HCT116 (cell line): ENCODE measurements around the gene KIF1A. TPM values are rescaled to one million over a fixed set of nuclear protein-coding genes. Genes with fewer than 3 reads are reported as not detected.

Experiments used
- ATAC-seq: fragments of 200-7000 bp; cut with Tn5 transposase; 2 replicates; pipeline ENCODE4 v1.9.1; 2020; ENCODE audit warnings: mild to moderate bottlenecking, moderate library complexity
- BruUV-seq: library from RNA; stranded (reverse); fragments of 400-500 nt; replicated peaks from 2 replicates; lab custom pipeline; 2021; lab: Mats Ljungman, UMichigan
- CTCF ChIA-PET: fragments of 300-600 bp; sonication (Branson Sonifier 250); formaldehyde crosslinking; loops from one replicate; lab custom pipeline; 2021; ENCODE audit warnings: antibody characterized with exemption; lab: Charles Lee
- POLR2A ChIA-PET: fragments of 300-600, 350-600 bp; sonication (Branson Sonifier 250); formaldehyde crosslinking; loops from one replicate; lab custom pipeline; 2021; ENCODE audit warnings: antibody characterized with exemption; lab: Charles Lee
- RAD21 ChIA-PET, 2 experiments: fragments of 300-600 bp; sonication (Branson Sonifier 250); formaldehyde crosslinking; loops; one replicate each; lab custom pipeline; 2023; ENCODE audit warnings: low total read pairs in 2 of 2; ENCODE audit not compliant: uncharacterized antibody in 2 of 2, unreplicated experiment in 2 of 2, low non-redundant PET in 1 of 2; lab: Charles Lee
- DNase-seq: peaks from one replicate; pipeline ENCODE4 v3.0.0-alpha.2; 2010; ENCODE audit warnings: low read depth, low spot score
- H2AFZ ChIP-seq: fragments of 200-600 bp; shearing (Covaris generic), sonication (generic); 2 replicates; pipeline ENCODE4 v1.6.1; 2017; ENCODE audit warnings: low read depth, mixed run types, mixed read lengths, antibody characterized with exemption, low read length; ENCODE audit not compliant: poor library complexity, severe bottlenecking
- H3K27ac ChIP-seq: 2 replicates; pipeline ENCODE4 v1.5.1; 2012; ENCODE audit warnings: low read depth, low read length
- H3K27me3 ChIP-seq: fragments of 200-600 bp; sonication (generic); 2 replicates; pipeline ENCODE4 v1.6.1; 2016; ENCODE audit warnings: mixed run types, low read length, mixed read lengths; ENCODE audit not compliant: insufficient read depth
- H3K36me3 ChIP-seq, 2 experiments: fragments of 200-500 bp in 1 of 2; fragments of 200-600 bp in 1 of 2; sonication (Bioruptor generic) in 1 of 2; sonication (generic) in 1 of 2; 2 replicates each; pipeline versions ENCODE4 v1.5.1 to v1.6.1; 2014 to 2016; ENCODE audit warnings: low read length in 2 of 2, inconsistent platforms in 1 of 2, mixed read lengths in 1 of 2, mixed run types in 1 of 2; ENCODE audit not compliant: insufficient read depth in 2 of 2, control insufficient read depth in 1 of 2
- H3K4me1 ChIP-seq, 2 experiments: fragments of 200-600 bp in 1 of 2; sonication (generic) in 1 of 2; 2 replicates each; pipeline versions ENCODE4 v1.5.1 to v1.6.1; 2012 to 2017; ENCODE audit warnings: low read length in 2 of 2, inconsistent platforms in 1 of 2, mild to moderate bottlenecking in 1 of 2, mixed read lengths in 1 of 2, mixed run types in 1 of 2, moderate library complexity in 1 of 2; ENCODE audit not compliant: insufficient read depth in 2 of 2, control insufficient read depth in 1 of 2
- H3K4me2 ChIP-seq: fragments of 200-600 bp; sonication (generic); 2 replicates; pipeline ENCODE4 v1.6.1; 2017; ENCODE audit warnings: mixed run types, low read length, mixed read lengths
- H3K4me3 ChIP-seq, 2 experiments: fragments of 200-600 bp in 1 of 2; sonication (generic) in 1 of 2; replicated peaks in 1 of 2; 2 replicates each; pipeline ENCODE4 v1.5.1; 2011 to 2016; ENCODE audit warnings: low read length in 2 of 2, control low read depth in 1 of 2, low read depth in 1 of 2, mild to moderate bottlenecking in 1 of 2, mixed read lengths in 1 of 2, mixed run types in 1 of 2
- H3K79me2 ChIP-seq: fragments of 200-600 bp; sonication (generic); 2 replicates; pipeline ENCODE4 v1.6.1; 2017; ENCODE audit warnings: mild to moderate bottlenecking, mixed run types, low read length, moderate library complexity, mixed read lengths; ENCODE audit not compliant: insufficient read depth
- H3K9ac ChIP-seq: fragments of 200-600 bp; sonication (generic); 2 replicates; pipeline ENCODE4 v1.6.1; 2016; ENCODE audit warnings: low read length, mixed read lengths
- H3K9me2 ChIP-seq: fragments of 200-600 bp; sonication (generic), shearing (Covaris generic); 2 replicates; pipeline ENCODE4 v1.6.1; 2017; ENCODE audit warnings: mixed run types, mild to moderate bottlenecking, moderate library complexity; ENCODE audit not compliant: insufficient read depth
- H3K9me3 ChIP-seq, 2 experiments: fragments of 200-500 bp in 1 of 2; fragments of 200-600 bp in 1 of 2; sonication (Bioruptor generic) in 1 of 2; sonication (generic) in 1 of 2; 2 replicates each; pipeline ENCODE4 v1.6.1; 2014 to 2017; ENCODE audit warnings: low read length in 2 of 2, mixed read lengths in 2 of 2, inconsistent platforms in 1 of 2, low read depth in 1 of 2, mild to moderate bottlenecking in 1 of 2, mixed run types in 1 of 2, moderate library complexity in 1 of 2; ENCODE audit not compliant: control insufficient read depth in 1 of 2, insufficient read depth in 1 of 2
- H4K20me1 ChIP-seq: fragments of 200-600 bp; sonication (generic), shearing (Covaris generic); 2 replicates; pipeline ENCODE4 v1.6.1; 2017; ENCODE audit warnings: mixed run types, mild to moderate bottlenecking, moderate library complexity; ENCODE audit not compliant: insufficient read depth
- CEBPB ChIP-seq: IDR thresholded peaks from 2 replicates; pipeline ENCODE4 v1.6.1; 2012; ENCODE audit warnings: low read depth
- EGR1 ChIP-seq: IDR thresholded peaks from 2 replicates; pipeline ENCODE4 v1.6.1; 2012; ENCODE audit warnings: low read depth
- ELF1 ChIP-seq: IDR thresholded peaks from 2 replicates; pipeline ENCODE4 v1.6.1; 2012; ENCODE audit warnings: low read depth, borderline replicate concordance
- EZH2 ChIP-seq: fragments of 200-600 bp; sonication (generic); IDR thresholded peaks from 2 replicates; pipeline ENCODE4 v1.6.1; 2017; ENCODE audit warnings: antibody characterized with exemption, mixed run types
- EZH2phosphoT487 ChIP-seq: fragments of 200-600 bp; IDR thresholded peaks from 2 replicates; pipeline ENCODE4 v1.6.1; 2018; ENCODE audit warnings: antibody characterized with exemption, borderline replicate concordance
- SRF ChIP-seq: IDR thresholded peaks from 2 replicates; pipeline ENCODE4 v1.6.1; 2012; ENCODE audit warnings: low read depth
- YY1 ChIP-seq: IDR thresholded peaks from 2 replicates; pipeline ENCODE4 v1.6.1; 2011; ENCODE audit warnings: low read length, low read depth, moderate library complexity, mild to moderate bottlenecking; ENCODE audit not compliant: insufficient replicate concordance; ENCODE audit errors: extremely low read depth
- ZFX ChIP-seq: fragments of 450-650 bp; IDR thresholded peaks from 2 replicates; pipeline ENCODE4 v1.6.1; 2017
- intact Hi-C: fragments of 100-400 bp; cut with micrococcal nuclease; formaldehyde crosslinking; loops from 2 replicates; pipeline ENCODE4 v1.10.0; 2022
- total RNA-seq: library from RNA; stranded (reverse); gene quantifications from one replicate; pipeline ENCODE4 v1.2.1, GENCODE V29; 2021; ENCODE audit not compliant: unreplicated experiment
- TF ChIP-seq, protein P1 (sequence below): IDR thresholded peaks from 2 replicates; pipeline ENCODE4 v1.6.1; 2012; ENCODE audit warnings: low read depth
- TF ChIP-seq, protein P2 (sequence below): IDR thresholded peaks from 2 replicates; pipeline ENCODE4 v1.6.1; 2011; ENCODE audit warnings: mild to moderate bottlenecking, low read length, moderate library complexity; ENCODE audit not compliant: insufficient replicate concordance; ENCODE audit errors: extremely low read depth
- TF ChIP-seq, protein P3 (sequence below): IDR thresholded peaks from 2 replicates; pipeline ENCODE4 v1.6.1; 2012

KIF1A gene
- total RNA-seq, 1 experiment from 2014 or later, result 0.27 TPM

DNA sequence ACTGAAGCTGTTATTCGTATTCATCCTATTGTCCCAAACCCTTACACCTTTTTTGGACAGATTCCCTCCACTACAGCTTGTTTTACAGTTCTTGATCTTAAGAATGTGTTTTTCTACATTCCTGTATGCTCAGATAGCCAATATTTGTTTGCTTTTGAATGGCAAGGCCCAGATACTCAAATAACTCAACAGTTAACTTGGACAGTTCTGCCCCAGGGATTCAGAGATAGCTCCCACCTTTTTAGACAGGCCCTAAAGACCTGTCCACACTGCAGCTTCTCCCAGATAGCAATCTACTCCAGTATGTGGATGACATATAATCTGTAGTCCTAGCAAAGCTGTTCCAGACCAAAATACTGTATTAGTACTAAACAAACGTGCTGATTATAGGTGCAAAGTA, 41.5 kb upstream of the KIF1A start:
- intact Hi-C loops, result no loop called here
- no peaks in the 10 kb centered on the region for H4K20me1 ChIP-seq
- no TSS peak for BruUV-seq
- no peaks in the 10 kb centered on the region for H3K9me2 ChIP-seq
- ATAC-seq (no peak), DNase-seq (no peak)
- no peaks in the 10 kb centered on the region for H3K79me2 ChIP-seq
- H3K4me2 ChIP-seq, result no peak overlapping the region
- H3K4me3 ChIP-seq, result no peak overlapping the region
- H2AFZ ChIP-seq, result no peak overlapping the region
- peaks cover 9% of the 10 kb centered on the region; the same call in 1 of the 2 replicates for H3K27me3 ChIP-seq
- no peaks in the 10 kb centered on the region for H3K4me1 ChIP-seq
- ChIA-PET RAD21 (no interaction called here), POLR2A (no interaction called here), CTCF (no interaction called here)
- no peak overlapping the region for H3K27ac ChIP-seq
- no peaks in the 10 kb centered on the region for H3K36me3 ChIP-seq
- no peak for TF ChIP-seq EGR1
- TF ChIP-seq SRF, result no peak
- TF ChIP-seq, protein P1, sequence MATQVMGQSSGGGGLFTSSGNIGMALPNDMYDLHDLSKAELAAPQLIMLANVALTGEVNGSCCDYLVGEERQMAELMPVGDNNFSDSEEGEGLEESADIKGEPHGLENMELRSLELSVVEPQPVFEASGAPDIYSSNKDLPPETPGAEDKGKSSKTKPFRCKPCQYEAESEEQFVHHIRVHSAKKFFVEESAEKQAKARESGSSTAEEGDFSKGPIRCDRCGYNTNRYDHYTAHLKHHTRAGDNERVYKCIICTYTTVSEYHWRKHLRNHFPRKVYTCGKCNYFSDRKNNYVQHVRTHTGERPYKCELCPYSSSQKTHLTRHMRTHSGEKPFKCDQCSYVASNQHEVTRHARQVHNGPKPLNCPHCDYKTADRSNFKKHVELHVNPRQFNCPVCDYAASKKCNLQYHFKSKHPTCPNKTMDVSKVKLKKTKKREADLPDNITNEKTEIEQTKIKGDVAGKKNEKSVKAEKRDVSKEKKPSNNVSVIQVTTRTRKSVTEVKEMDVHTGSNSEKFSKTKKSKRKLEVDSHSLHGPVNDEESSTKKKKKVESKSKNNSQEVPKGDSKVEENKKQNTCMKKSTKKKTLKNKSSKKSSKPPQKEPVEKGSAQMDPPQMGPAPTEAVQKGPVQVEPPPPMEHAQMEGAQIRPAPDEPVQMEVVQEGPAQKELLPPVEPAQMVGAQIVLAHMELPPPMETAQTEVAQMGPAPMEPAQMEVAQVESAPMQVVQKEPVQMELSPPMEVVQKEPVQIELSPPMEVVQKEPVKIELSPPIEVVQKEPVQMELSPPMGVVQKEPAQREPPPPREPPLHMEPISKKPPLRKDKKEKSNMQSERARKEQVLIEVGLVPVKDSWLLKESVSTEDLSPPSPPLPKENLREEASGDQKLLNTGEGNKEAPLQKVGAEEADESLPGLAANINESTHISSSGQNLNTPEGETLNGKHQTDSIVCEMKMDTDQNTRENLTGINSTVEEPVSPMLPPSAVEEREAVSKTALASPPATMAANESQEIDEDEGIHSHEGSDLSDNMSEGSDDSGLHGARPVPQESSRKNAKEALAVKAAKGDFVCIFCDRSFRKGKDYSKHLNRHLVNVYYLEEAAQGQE, result no peak
- TF ChIP-seq YY1, result no peak
- no peak for TF ChIP-seq EZH2
- no peak for TF ChIP-seq EZH2phosphoT487
- TF ChIP-seq, all 23 proteins: peak for 0
- Histone ChIP-seq H3K9ac (no peak overlapping the region), H3K9me3 (no peaks in the 10 kb centered on the region)

DNA sequence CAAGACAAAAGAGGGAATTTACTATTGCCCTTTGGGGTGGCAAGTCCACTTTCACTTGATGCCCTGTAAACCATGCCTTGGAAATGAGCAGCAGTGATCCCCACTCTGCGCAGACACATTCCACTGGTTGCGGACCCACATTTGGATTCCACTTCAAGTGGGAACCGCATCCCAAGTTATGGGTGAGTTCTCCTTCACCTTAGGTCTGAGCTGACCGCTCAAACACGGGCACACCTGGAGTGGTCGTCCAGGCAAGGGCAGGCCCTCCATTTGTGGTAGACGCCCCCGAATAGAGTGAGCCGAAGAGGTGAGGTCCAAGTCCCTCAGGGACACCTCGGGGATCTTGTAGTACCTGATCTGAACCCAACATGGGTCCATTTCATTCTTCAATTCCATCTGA, 38.9 kb upstream of the KIF1A start:
- Histone ChIP-seq H3K9ac (no peak overlapping the region), H3K36me3 (no peaks in the 10 kb centered on the region), H3K27ac (no peak overlapping the region), H3K79me2 (no peaks in the 10 kb centered on the region), H3K4me2 (no peak overlapping the region), H3K4me3 (no peak overlapping the region), H3K9me2 (no peaks in the 10 kb centered on the region), H4K20me1 (no peaks in the 10 kb centered on the region), H3K27me3 (peaks cover 5% of the 10 kb centered on the region; the same call in 1 of the 2 replicates), H2AFZ (no peak overlapping the region), H3K4me1 (no peaks in the 10 kb centered on the region), H3K9me3 (no peaks in the 10 kb centered on the region; a peak in 1 of 4 replicates)
- TF ChIP-seq, protein P2, sequence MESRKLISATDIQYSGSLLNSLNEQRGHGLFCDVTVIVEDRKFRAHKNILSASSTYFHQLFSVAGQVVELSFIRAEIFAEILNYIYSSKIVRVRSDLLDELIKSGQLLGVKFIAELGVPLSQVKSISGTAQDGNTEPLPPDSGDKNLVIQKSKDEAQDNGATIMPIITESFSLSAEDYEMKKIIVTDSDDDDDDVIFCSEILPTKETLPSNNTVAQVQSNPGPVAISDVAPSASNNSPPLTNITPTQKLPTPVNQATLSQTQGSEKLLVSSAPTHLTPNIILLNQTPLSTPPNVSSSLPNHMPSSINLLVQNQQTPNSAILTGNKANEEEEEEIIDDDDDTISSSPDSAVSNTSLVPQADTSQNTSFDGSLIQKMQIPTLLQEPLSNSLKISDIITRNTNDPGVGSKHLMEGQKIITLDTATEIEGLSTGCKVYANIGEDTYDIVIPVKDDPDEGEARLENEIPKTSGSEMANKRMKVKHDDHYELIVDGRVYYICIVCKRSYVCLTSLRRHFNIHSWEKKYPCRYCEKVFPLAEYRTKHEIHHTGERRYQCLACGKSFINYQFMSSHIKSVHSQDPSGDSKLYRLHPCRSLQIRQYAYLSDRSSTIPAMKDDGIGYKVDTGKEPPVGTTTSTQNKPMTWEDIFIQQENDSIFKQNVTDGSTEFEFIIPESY, result no peak
- no peak for TF ChIP-seq ZFX
- TF ChIP-seq ELF1, result no peak
- TF ChIP-seq YY1, result no peak
- TF ChIP-seq CEBPB, result no peak
- TF ChIP-seq EZH2phosphoT487, result no peak
- TF ChIP-seq, protein P3, sequence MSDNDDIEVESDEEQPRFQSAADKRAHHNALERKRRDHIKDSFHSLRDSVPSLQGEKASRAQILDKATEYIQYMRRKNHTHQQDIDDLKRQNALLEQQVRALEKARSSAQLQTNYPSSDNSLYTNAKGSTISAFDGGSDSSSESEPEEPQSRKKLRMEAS, result no peak
- ChIA-PET CTCF (no interaction called here), RAD21 (no interaction called here), POLR2A (no interaction called here)
- DNase-seq (no peak), ATAC-seq (no peak)
- intact Hi-C loops, result loop anchor here (10.0 kb wide), 1 partner anchor 216 kb away; no protein-coding TSS in a partner anchor
- BruUV-seq, result no TSS peak
